Stimulated activated CD8-positive, alpha-beta memory T cell treated with anti-CD3 and anti-CD28 coated beads, Interleukin-7, amount 100 ng/mL, for 48 hours (primary cell): ENCODE results near the gene SUPT3H.
"Not testable (repeated sequence)": the region's sequence is repeated elsewhere in the genome, so short reads cannot be mapped to it uniquely, and the experiment has no call there.

Experiments
- DNase-seq, 2 donors: peaks; one replicate each; pipeline ENCODE4 v3.0.0-alpha.2; 2020; ENCODE audit warnings: low read depth in 1 of 2; ENCODE audit errors: extremely low read depth in 1 of 2

SUPT3H gene

DNA sequence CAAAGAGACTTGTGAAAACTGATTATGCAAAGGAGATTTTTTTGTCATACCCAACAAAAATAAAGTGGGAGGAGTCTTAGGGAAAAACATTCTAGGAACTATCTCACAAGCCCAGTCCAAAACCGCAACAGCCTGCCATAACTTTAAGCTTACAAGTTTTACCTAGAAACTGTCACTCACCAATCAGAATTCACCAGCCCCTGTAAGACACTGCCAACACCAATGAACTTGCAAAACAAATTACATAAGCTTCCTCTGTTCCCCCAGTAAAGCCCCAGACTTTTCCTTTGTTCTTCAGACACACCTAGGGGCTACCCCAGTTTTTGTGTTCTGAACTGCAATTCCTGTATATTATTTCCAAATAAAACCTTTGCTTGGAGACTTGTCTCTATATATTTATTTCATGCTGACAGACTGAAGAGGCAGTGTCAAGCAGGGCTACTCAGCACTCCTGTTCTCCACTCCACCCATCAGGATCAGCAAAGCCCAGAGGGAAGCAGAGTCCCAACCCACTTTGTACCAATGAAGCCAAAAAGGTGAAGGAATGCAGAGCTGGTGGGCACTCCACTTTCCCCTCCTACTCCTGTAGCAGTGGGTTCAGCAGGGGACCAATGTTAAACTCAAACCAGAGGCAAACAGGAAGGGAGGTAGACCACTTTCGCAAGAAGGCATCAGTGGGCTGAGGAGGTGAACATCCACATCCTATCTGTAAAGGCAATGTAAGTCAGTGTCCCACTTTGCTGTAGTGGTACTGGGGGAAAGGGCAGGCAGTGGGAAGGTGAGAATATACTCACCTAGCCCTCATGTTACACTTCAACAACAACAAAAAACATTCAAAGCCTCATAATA lies 192.1 kb downstream of the SUPT3H start:
- DNase-seq = no peak

DNA sequence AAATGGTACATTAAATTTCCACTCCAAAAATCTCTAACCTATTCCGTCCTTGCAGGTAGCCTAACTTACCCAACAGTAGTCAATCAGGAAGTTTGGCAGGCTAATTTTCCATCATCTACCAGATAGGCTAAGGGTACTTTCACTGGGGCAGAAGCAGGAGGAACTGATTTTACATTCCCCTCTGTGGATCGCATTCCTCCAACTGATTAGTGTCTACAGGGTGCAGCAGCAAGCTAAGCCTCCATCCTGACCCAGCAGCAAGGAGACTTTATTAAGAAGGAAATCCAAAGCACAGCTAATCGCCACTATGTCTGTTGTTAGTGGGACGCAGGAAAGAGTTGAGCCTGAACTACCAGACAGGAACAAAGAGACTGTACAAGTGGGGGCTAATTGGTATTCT lies 192.8 kb downstream of the SUPT3H start:
- no peak for DNase-seq

DNA sequence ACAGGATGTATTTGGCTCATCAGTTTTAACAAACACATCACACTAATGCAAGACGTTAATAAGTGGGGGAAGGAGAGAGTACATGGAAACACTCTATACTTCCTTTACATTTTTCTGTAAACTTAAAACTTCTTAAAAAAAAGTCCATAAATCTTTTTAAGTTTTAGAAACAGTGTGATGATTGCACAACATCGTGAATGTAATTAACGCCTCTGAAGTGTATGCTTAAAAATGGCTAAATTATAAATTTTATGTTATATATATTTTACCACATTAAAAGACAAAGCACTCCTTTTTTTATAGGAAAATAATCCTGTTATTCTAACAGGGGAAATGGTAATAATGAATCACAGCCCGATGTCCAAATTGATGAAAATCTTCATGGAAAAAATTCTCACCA lies 193.7 kb downstream of the SUPT3H start:
- DNase-seq = no peak

DNA sequence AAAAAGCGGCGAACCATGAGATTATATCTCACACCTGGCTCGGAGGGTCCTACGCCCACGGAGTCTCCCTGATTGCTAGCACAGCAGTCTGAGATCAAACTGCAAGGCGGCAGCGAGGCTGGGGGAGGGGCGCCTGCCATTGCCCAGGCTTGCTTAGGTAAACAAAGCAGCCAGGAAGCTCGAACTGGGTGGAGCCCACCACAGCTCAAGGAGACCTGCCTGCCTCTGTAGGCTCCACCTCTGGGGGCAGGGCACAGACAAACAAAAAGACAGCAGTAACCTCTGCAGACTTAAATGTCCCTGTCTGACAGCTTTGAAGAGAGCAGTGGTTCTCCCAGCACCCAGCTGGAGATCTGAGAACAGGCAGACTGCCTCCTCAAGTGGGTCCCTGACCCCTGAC lies 201.4 kb downstream of the SUPT3H start:
- DNase-seq = not testable (repeated sequence)

DNA sequence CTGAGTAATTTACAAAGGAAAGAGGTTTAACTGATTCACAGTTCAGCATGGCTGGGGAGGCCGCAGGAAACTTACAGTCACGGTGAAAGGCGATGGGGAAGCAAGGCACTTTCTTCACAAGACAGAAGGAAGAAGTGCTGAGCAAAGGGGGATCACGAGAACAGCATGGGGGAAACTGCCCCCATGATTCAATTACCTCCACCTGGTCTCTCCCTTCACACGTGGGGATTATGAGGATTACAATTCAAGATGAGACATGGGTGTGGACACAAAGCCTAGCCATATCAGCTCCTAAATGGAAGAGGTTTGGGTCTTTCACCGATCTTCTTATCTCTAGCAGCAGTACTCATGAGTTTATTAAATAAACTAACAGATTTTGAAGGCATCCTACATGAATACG lies 202.5 kb downstream of the SUPT3H start:
- no peak for DNase-seq

DNA sequence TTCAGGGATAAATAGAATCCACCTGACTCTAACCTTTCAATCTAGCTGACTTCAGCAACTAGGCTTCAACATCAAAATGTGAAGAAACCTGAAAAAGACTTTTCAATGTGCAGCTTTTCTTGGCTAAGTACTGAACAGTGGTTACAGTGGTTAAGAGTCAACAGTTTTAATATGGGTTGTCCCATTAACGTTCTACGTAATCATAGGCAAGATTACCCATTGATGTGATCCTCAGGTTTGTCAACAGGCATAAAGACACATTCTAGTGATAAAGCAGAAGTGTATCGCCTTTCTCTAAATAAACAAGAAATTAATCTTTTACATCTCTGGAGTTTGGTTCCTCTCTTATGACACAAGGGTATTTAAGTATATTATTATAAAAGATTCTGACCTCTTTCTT lies 203.7 kb downstream of the SUPT3H start:
- DNase-seq = no peak

DNA sequence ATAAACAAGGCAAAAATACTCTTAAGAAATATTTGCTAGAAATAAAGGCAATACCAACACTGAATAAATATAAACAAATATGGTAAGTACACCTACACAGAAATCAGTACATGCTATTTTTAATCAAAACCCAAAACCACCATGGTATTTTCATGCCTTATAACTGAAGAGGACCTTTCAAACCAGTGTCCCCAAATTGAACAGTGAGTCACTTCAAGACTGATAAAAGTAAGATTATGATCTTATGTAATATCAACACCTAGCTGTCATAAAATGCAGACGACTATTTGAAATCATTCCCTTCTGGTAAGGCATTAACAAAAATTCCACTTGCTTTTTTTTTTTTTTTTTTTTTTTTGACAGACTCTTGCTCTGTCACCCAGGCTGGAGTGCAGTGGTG lies 206.4 kb downstream of the SUPT3H start:
- no peak for DNase-seq

DNA sequence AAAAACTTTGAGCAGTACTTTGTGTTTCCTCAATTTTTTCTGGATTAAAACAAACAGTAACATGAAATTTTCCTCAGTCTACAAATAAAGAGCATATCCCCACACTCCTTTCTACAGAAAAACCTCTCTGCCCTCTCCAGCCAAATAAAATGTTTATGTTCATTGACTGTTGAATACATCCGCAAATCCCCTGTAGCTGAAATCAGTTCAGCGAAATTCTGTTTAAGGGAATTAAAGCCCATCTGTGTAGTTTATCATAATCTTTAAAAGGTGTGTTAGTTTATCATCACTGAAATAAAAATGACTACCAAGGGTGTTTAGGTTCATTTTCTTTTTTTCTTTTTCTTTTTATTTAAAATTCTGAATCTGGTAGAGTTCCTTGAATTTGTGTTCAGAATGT lies 207.4 kb downstream of the SUPT3H start:
- DNase-seq = no peak

DNA sequence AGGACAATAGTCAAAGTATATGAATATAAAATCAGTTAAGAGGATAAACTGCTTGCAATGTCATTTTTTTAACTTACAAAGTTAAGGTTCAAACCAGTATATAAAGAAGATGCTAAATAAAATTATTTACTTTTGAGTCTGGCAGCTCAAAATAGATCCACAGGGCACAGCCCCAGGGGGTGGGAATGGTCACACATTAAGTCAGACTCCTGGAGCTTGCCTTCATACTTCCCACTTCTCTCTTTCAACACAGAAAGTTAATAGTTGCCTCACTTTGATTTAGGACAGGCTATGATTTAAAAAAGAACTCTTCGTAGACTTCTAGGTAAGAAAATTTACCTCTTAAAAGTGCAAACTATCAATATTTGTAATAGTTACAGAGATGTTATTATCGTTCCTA lies 207.9 kb downstream of the SUPT3H start:
- DNase-seq = no peak

DNA sequence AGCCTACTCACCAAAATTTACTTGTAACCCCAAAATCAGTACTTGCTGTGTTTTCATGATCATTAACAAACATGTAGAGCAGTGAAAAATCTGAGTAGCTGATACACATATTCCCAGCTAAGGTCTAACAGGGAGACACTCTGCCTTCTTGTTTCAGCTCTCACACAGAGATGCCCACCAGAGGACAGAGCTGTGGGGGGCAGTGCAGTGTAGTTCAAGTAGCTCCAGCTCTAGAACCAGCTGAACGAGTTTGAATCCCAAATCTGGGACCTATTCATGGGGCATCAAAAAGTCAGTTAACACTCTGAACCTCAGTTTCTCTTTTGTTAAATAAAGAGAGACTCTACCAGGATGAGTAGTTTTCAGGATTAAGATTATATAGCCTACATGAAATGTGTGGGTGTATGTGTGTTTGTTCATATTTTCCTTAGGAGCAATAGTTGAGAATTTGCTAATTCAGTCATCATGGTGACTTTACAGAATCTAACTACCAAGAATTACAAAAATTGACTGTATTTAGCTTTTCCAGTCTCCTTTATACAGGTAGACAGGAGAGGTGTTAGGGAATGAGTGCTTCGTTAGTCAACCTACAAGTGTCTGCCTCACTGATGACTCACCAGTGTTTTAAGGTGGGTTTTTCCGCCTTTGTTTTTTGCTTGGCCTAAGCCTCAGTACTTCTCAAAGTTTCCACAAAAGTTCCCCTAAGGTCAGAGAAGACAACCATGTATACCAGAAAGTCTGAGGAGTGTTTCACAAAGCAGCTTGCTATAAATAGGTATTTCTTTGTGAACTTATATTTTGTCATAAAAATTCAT lies 213.6 kb downstream of the SUPT3H start:
- no peak for DNase-seq

DNA sequence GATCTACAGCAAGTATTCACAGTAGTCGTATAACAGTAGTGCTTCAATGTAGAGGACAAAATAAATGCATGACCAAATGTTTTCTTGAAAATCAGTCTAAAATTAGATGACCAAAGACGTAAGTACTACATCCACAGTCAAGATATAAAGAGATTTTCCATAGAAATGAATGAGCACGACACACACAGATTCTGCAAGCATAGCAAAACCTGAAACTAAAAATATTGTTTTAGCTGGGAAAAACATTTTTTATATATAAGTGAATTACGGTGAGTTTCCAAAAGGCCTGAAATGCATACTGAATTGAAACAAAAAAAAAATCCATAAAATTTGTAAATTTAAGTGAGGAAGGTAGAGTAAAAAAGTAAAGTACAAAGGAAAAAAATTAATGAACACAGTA lies 217.4 kb downstream of the SUPT3H start:
- no peak for DNase-seq

DNA sequence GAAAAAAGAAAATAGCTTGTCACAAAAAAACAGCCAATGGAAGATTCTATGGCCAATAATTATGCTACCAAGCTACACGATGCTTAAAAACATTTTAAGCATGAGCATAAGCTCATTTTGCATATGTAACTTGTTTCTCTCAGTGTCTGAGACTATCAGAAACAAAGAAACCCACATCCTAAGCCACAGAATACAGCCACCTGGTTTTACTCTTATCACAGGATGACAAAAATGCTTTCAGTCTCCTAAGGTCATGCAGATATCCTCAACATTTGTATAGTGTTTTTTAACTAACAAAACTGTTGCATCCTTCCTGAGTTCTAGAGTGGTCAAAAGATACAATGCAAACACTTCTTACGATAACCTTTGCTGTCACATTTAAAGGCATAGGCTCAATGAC lies 221.7 kb downstream of the SUPT3H start:
- no peak for DNase-seq

DNA sequence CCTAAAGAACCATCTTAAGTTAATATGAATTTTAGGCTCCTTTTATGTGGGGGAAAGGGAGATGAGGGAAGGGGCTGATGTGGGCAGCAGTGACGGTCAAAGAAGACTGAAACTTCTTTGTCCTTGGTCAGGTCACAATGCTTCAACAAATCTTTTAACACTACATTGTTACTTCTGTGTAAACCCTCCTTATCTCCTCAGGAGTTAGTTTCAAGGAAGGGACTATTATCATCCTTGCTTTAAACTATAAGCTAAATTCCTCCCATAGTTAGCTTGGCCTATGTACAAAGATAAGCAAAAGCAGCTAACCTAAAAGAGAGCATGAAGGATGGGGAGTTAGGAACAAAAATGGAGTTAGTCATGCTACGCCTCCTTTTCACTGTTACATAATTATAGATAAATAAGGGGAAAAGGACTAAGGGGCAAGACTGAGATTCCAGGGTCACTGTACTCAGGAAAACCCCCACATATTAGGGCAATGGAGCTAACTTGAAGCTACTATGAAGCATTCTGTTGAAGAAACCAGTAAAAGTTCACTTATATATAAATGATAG lies 222.3 kb downstream of the SUPT3H start:
- no peak for DNase-seq

DNA sequence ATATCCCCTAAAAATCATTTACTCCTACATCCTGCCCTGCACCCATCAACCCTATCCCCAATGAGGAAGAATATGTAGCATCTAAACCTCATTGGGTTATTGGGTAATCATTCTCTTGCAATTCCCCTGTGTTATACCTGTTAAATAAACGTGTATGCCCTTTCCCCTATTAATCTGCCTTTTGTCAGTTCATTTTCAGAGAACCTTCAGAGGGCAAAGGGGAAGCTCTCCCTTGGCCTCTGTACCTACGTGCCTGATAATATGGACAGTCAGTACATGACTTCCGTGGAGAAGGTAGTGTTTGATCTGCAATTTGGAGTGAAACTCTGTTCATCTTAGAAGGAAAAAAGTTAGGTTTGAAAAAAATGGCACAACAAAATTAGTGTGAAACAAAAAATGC lies 223.1 kb downstream of the SUPT3H start:
- no peak for DNase-seq

DNA sequence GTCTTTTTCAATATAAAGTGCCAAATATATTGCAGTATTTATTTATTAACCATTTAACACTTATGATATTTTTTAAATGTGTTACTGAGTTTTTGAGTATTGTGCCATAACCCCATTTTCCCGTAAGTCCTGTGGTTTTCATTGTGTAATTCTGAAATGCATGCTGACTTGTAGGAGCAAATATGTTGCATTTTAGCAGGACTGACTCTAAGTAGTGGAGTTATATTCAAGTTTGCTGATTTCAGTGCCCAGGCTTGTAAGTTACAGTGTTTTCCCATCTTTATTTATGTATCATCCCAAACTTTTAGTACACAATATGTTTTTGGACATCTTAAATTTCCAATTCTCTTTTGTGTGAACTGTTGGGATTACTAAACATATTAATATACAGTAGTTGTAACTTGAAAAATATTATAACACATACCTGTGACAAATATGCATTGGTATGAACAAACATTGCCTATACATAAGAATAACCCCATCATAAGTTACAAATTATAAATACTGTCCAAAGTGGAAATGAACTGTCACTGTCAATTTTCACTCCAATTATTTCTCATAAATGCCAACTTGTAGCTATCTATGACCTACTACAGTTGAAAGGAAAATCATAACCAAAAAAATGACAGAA lies 228.9 kb downstream of the SUPT3H start:
- DNase-seq = no peak

DNA sequence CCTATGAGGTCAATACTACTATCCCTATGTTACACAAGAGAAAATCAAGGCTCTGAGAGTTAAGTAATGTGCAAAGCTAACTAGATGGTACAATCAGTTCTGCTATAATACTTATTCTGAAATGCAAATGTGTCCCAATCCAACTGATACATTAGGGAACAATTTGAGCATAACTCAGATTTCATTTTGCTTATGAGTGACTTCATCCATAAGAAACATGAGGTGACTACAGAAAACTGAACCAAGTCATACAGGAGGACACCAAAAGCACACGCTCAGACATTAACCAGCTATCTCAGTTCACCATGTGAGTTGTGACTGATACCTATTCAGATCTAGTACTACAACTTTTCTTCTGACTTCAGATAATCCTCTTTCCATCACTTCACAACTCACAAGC lies 229.5 kb downstream of the SUPT3H start:
- no peak for DNase-seq

DNA sequence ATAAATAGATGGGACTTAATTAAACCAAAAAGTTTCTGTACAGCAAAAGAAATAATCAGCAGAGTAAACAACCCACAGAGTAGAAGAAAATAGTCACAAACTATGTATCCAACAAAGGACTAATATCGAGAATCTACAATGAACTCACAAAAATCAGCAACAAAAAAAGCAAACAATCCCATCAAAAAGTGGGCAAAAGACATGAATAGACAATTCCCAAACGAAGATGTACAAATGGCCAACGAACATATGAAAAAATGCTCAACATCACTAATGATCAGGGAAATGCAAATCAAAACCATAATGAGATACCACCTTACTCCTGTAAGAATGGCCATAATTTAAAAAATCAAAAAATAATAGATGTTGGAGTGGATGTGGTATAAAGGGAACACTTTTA lies 232.1 kb downstream of the SUPT3H start:
- not testable (repeated sequence) for DNase-seq

DNA sequence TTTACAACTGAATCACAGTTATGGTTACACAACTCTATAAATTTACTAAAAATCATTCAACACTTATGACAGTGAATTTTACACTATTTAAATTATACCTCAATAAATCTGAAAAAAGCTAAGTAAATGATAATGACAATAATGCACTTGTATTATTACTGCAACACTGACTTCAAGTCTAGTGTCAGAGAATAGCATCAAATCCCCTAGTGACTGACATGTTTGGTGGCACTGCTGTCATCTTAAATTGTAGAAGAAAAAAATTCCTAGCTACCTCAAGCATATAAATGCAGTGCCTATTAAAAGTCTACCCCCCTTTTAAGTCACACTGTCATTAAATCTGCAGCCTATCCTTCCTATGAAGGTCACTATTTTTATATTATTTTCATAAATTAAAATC lies 239.0 kb downstream of the SUPT3H start:
- DNase-seq = no peak

DNA sequence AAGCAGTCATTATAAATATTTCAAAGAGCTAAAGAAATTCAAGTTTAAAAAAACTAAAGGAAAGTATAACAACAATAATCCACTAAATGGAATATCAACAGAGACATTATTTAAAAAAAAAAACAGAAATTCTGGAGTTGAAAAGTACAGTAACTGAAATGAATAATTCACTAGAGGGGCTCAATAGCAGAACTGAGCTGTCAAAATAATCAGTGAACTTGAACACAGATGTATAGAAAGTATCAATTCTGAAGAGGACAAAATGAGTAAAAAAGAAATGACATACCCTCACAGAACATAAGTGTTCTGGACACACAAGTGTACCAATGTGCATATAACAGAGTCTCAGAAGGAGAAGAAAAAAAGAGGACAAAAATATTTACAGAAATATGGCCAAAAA lies 241.2 kb downstream of the SUPT3H start:
- no peak for DNase-seq

DNA sequence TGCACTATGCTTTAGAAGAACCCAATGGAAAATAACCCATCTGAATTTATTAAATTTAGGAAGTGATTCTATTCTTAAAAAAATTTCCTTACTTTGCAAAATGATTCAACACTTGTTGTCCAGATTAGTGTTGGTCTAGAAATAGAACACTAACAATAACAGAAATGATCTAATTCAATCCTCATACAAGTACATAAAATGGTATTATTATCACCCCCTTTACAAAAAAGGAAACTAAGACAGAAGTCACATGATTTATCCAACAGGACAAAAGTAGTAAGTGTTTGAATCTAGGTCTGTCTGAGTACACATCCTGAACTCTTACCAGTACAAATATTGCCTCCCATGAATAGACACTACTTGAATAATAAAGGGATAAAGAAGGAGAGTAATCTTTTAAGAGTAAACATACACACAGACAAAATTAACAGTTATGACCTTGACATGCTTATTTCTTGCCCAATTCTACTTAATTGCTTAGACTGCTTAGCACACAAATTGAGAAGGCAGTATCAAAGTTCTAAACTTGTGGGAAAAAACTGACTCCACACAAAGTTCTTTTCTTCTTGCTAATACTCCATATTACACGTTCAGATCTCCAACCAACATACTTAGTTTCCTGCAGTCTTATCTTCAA lies 245.0 kb downstream of the SUPT3H start:
- no peak for DNase-seq

DNA sequence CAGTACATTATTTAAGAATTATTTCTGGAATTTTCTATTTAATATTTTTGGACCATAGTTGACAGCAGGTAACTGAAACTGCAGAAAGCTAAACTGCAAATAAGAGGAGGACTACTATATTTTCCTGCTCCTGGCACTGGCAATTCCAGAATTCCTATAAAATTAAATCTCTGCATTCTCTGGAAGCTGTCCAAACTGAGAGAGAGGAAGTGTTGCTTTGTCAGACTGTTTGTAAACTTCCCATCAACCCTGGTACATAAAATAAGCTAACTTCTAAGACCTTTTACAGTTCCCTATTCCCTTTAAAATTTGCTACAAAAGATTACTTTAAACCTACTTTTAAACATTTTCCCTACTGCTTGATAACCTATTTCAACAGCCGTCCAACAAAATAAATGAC lies 245.7 kb downstream of the SUPT3H start:
- DNase-seq = no peak
